HCT116 (cell line): ENCODE measurements around the gene ZNF521. TPM values are rescaled to one million over a fixed set of nuclear protein-coding genes. Genes with fewer than 3 reads are reported as not detected.

Source experiments
- ATAC-seq: fragments of 200-7000 bp; cut with Tn5 transposase; 2 replicates; pipeline ENCODE4 v1.9.1; 2020; ENCODE audit warnings: mild to moderate bottlenecking, moderate library complexity
- BruUV-seq: library from RNA; stranded (reverse); fragments of 400-500 nt; replicated peaks from 2 replicates; lab custom pipeline; 2021; lab: Mats Ljungman, UMichigan
- CTCF ChIA-PET: fragments of 300-600 bp; sonication (Branson Sonifier 250); formaldehyde crosslinking; loops from one replicate; lab custom pipeline; 2021; ENCODE audit warnings: antibody characterized with exemption; lab: Charles Lee
- POLR2A ChIA-PET: fragments of 300-600, 350-600 bp; sonication (Branson Sonifier 250); formaldehyde crosslinking; loops from one replicate; lab custom pipeline; 2021; ENCODE audit warnings: antibody characterized with exemption; lab: Charles Lee
- RAD21 ChIA-PET, 2 experiments: fragments of 300-600 bp; sonication (Branson Sonifier 250); formaldehyde crosslinking; loops; one replicate each; lab custom pipeline; 2023; ENCODE audit warnings: low total read pairs in 2 of 2; ENCODE audit not compliant: uncharacterized antibody in 2 of 2, unreplicated experiment in 2 of 2, low non-redundant PET in 1 of 2; lab: Charles Lee
- DNase-seq: peaks from one replicate; pipeline ENCODE4 v3.0.0-alpha.2; 2010; ENCODE audit warnings: low read depth, low spot score
- H2AFZ ChIP-seq: fragments of 200-600 bp; shearing (Covaris generic), sonication (generic); 2 replicates; pipeline ENCODE4 v1.6.1; 2017; ENCODE audit warnings: low read depth, mixed run types, mixed read lengths, antibody characterized with exemption, low read length; ENCODE audit not compliant: poor library complexity, severe bottlenecking
- H3K27ac ChIP-seq: 2 replicates; pipeline ENCODE4 v1.5.1; 2012; ENCODE audit warnings: low read depth, low read length
- H3K27me3 ChIP-seq: fragments of 200-600 bp; sonication (generic); 2 replicates; pipeline ENCODE4 v1.6.1; 2016; ENCODE audit warnings: mixed run types, low read length, mixed read lengths; ENCODE audit not compliant: insufficient read depth
- H3K36me3 ChIP-seq, 2 experiments: fragments of 200-500 bp in 1 of 2; fragments of 200-600 bp in 1 of 2; sonication (Bioruptor generic) in 1 of 2; sonication (generic) in 1 of 2; 2 replicates each; pipeline versions ENCODE4 v1.5.1 to v1.6.1; 2014 to 2016; ENCODE audit warnings: low read length in 2 of 2, inconsistent platforms in 1 of 2, mixed read lengths in 1 of 2, mixed run types in 1 of 2; ENCODE audit not compliant: insufficient read depth in 2 of 2, control insufficient read depth in 1 of 2
- H3K4me1 ChIP-seq, 2 experiments: fragments of 200-600 bp in 1 of 2; sonication (generic) in 1 of 2; 2 replicates each; pipeline versions ENCODE4 v1.5.1 to v1.6.1; 2012 to 2017; ENCODE audit warnings: low read length in 2 of 2, inconsistent platforms in 1 of 2, mild to moderate bottlenecking in 1 of 2, mixed read lengths in 1 of 2, mixed run types in 1 of 2, moderate library complexity in 1 of 2; ENCODE audit not compliant: insufficient read depth in 2 of 2, control insufficient read depth in 1 of 2
- H3K4me2 ChIP-seq: fragments of 200-600 bp; sonication (generic); 2 replicates; pipeline ENCODE4 v1.6.1; 2017; ENCODE audit warnings: mixed run types, low read length, mixed read lengths
- H3K4me3 ChIP-seq, 2 experiments: fragments of 200-600 bp in 1 of 2; sonication (generic) in 1 of 2; replicated peaks in 1 of 2; 2 replicates each; pipeline ENCODE4 v1.5.1; 2011 to 2016; ENCODE audit warnings: low read length in 2 of 2, control low read depth in 1 of 2, low read depth in 1 of 2, mild to moderate bottlenecking in 1 of 2, mixed read lengths in 1 of 2, mixed run types in 1 of 2
- H3K79me2 ChIP-seq: fragments of 200-600 bp; sonication (generic); 2 replicates; pipeline ENCODE4 v1.6.1; 2017; ENCODE audit warnings: mild to moderate bottlenecking, mixed run types, low read length, moderate library complexity, mixed read lengths; ENCODE audit not compliant: insufficient read depth
- H3K9ac ChIP-seq: fragments of 200-600 bp; sonication (generic); 2 replicates; pipeline ENCODE4 v1.6.1; 2016; ENCODE audit warnings: low read length, mixed read lengths
- H3K9me2 ChIP-seq: fragments of 200-600 bp; sonication (generic), shearing (Covaris generic); 2 replicates; pipeline ENCODE4 v1.6.1; 2017; ENCODE audit warnings: mixed run types, mild to moderate bottlenecking, moderate library complexity; ENCODE audit not compliant: insufficient read depth
- H3K9me3 ChIP-seq, 2 experiments: fragments of 200-500 bp in 1 of 2; fragments of 200-600 bp in 1 of 2; sonication (Bioruptor generic) in 1 of 2; sonication (generic) in 1 of 2; 2 replicates each; pipeline ENCODE4 v1.6.1; 2014 to 2017; ENCODE audit warnings: low read length in 2 of 2, mixed read lengths in 2 of 2, inconsistent platforms in 1 of 2, low read depth in 1 of 2, mild to moderate bottlenecking in 1 of 2, mixed run types in 1 of 2, moderate library complexity in 1 of 2; ENCODE audit not compliant: control insufficient read depth in 1 of 2, insufficient read depth in 1 of 2
- H4K20me1 ChIP-seq: fragments of 200-600 bp; sonication (generic), shearing (Covaris generic); 2 replicates; pipeline ENCODE4 v1.6.1; 2017; ENCODE audit warnings: mixed run types, mild to moderate bottlenecking, moderate library complexity; ENCODE audit not compliant: insufficient read depth
- CBX3 ChIP-seq: IDR thresholded peaks from 2 replicates; pipeline ENCODE4 v1.6.1; 2012; ENCODE audit warnings: low read depth
- CEBPB ChIP-seq: IDR thresholded peaks from 2 replicates; pipeline ENCODE4 v1.6.1; 2012; ENCODE audit warnings: low read depth
- CTCF ChIP-seq, 3 experiments: fragments of 200-600 bp in 1 of 3; sonication (generic) in 1 of 3; IDR thresholded peaks in 2 of 3; conservative IDR thresholded peaks in 1 of 3; 2 replicates each; pipeline ENCODE4 v1.5.1; 2012 to 2017; ENCODE audit warnings: low read depth in 2 of 3, low read length in 2 of 3, antibody characterized with exemption in 1 of 3, borderline replicate concordance in 1 of 3, control low read depth in 1 of 3, mild to moderate bottlenecking in 1 of 3, mixed read lengths in 1 of 3, mixed run types in 1 of 3, moderate library complexity in 1 of 3; ENCODE audit not compliant: insufficient read depth in 1 of 3
- EGR1 ChIP-seq: IDR thresholded peaks from 2 replicates; pipeline ENCODE4 v1.6.1; 2012; ENCODE audit warnings: low read depth
- EZH2 ChIP-seq: fragments of 200-600 bp; sonication (generic); IDR thresholded peaks from 2 replicates; pipeline ENCODE4 v1.6.1; 2017; ENCODE audit warnings: antibody characterized with exemption, mixed run types
- FOSL1 ChIP-seq: IDR thresholded peaks from 2 replicates; pipeline ENCODE4 v1.6.1; 2012; ENCODE audit warnings: low read depth
- JUND ChIP-seq: IDR thresholded peaks from 2 replicates; pipeline ENCODE4 v1.6.1; 2012
- POLR2A ChIP-seq: IDR thresholded peaks from 2 replicates; pipeline ENCODE4 v1.7.0; 2011; ENCODE audit warnings: borderline replicate concordance; ENCODE audit not compliant: insufficient read depth, insufficient read length; ENCODE audit errors: extremely low read depth
- POLR2AphosphoS5 ChIP-seq: IDR thresholded peaks from 2 replicates; pipeline ENCODE4 v1.6.1; 2011; ENCODE audit warnings: mild to moderate bottlenecking, low read depth, low read length, moderate library complexity
- RAD21 ChIP-seq: IDR thresholded peaks from 2 replicates; pipeline ENCODE4 v1.6.1; 2012; ENCODE audit warnings: low read depth, mild to moderate bottlenecking
- SIN3A ChIP-seq: IDR thresholded peaks from 2 replicates; pipeline ENCODE4 v1.6.1; 2012; ENCODE audit warnings: low read depth
- SP1 ChIP-seq: IDR thresholded peaks from 2 replicates; pipeline ENCODE4 v1.6.1; 2012; ENCODE audit warnings: low read depth
- YY1 ChIP-seq: IDR thresholded peaks from 2 replicates; pipeline ENCODE4 v1.6.1; 2011; ENCODE audit warnings: low read length, low read depth, moderate library complexity, mild to moderate bottlenecking; ENCODE audit not compliant: insufficient replicate concordance; ENCODE audit errors: extremely low read depth
- ZBTB33 ChIP-seq: IDR thresholded peaks from 2 replicates; pipeline ENCODE4 v1.6.1; 2011; ENCODE audit warnings: mild to moderate bottlenecking, low read length, moderate library complexity; ENCODE audit not compliant: insufficient replicate concordance; ENCODE audit errors: extremely low read depth
- ZNF274 ChIP-seq: fragments of 200-500 bp; sonication (Bioruptor generic); IDR thresholded peaks from 2 replicates; pipeline ENCODE4 v1.6.1; 2014; ENCODE audit warnings: mild to moderate bottlenecking, low read depth, low read length, inconsistent platforms
- intact Hi-C: fragments of 100-400 bp; cut with micrococcal nuclease; formaldehyde crosslinking; loops from 2 replicates; pipeline ENCODE4 v1.10.0; 2022
- total RNA-seq: library from RNA; stranded (reverse); gene quantifications from one replicate; pipeline ENCODE4 v1.2.1, GENCODE V29; 2021; ENCODE audit not compliant: unreplicated experiment

Gene ZNF521
- total RNA-seq, 1 experiment from 2014 or later = 0.10 TPM

GRCh38 chr18:25174324-25174723 is 177.6 kb downstream of the ZNF521 start:
- intact Hi-C loops = no loop called here
- ChIA-PET CTCF (no interaction called here), RAD21 (no interaction called here), POLR2A (no interaction called here)
- Histone ChIP-seq H3K9me2 (no peaks in the 10 kb centered on the region), H3K9me3 (no peaks in the 10 kb centered on the region; a peak in 1 of 4 replicates), H3K27ac (no peak overlapping the region), H4K20me1 (no peaks in the 10 kb centered on the region), H3K4me3 (no peak overlapping the region), H2AFZ (no peak overlapping the region), H3K4me1 (no peaks in the 10 kb centered on the region), H3K9ac (no peak overlapping the region), H3K4me2 (no peak overlapping the region), H3K36me3 (no peaks in the 10 kb centered on the region), H3K79me2 (no peaks in the 10 kb centered on the region), H3K27me3 (peaks cover 3% of the 10 kb centered on the region)
- ATAC-seq = no peak
- no peak for TF ChIP-seq SP1
- TF ChIP-seq POLR2AphosphoS5 = no peak
- TF ChIP-seq CEBPB = no peak
- no peak for TF ChIP-seq EZH2
- no peak for TF ChIP-seq ZBTB33
- TF ChIP-seq FOSL1 = no peak
- TF ChIP-seq YY1 = no peak
- no peak for TF ChIP-seq CBX3
- no peak for TF ChIP-seq SIN3A
- TF ChIP-seq ZNF274 = no peak
- no peak for TF ChIP-seq RAD21
- TF ChIP-seq JUND = no peak
- no peak for TF ChIP-seq POLR2A
- no peak for TF ChIP-seq CTCF (IDR thresholded peaks at IDR 0.05 in 2 of 3, conservative IDR thresholded peaks at IDR 0.05 in 1 of 3; ENCODE audit: borderline replicate concordance in 1 of 3, insufficient read depth in 1 of 3, low read depth in 2 of 3, low read length in 2 of 3)
- TF ChIP-seq EGR1 = no peak
- DNase-seq = no peak
- no TSS peak for BruUV-seq
